Measurements from ENCODE around the gene ELOVL5. TPM values are rescaled to one million over a fixed set of nuclear protein-coding genes. Genes with fewer than 3 reads are reported as not detected.

Gene ELOVL5
- total RNA-seq, 1 experiment from 2014 or later = 121 TPM

GRCh38 chr6:53377793-53378192 lies 29.0 kb upstream of the ELOVL5 start:
- peaks cover 6 to 14% (median 6%) of the 10 kb centered on the region in 3 experiments; a peak in 6 of 7 replicates for H3K36me3 Mint-ChIP-seq (ENCODE audit: insufficient read depth in 1 of 3, low read depth in 3 of 3)
- H3K27ac Mint-ChIP-seq = no peak overlapping the region
- no peak overlapping the region for H3T11ph ChIP-seq (ENCODE audit: low read length)
- no peak overlapping the region for H3K4ac ChIP-seq (ENCODE audit: low read depth, low read length)
- WGBS (ENCODE audit: extremely low coverage, insufficient read length, low lambda C conversion rate) = no CpG with 5 or more reads among the region's 3 CpGs
- H4K8ac ChIP-seq (replicated peaks; ENCODE audit: insufficient read length, low read depth, low read length) = no peak overlapping the region
- no peak overlapping the region for H3K56ac ChIP-seq (ENCODE audit: insufficient read length, low read depth, low read length)
- no peak overlapping the region for H4K5ac ChIP-seq (ENCODE audit: insufficient read length, low read depth, low read length)
- no peak overlapping the region for H2BK12ac ChIP-seq (ENCODE audit: insufficient read length, low read depth, low read length)
- no peak overlapping the region for H2BK15ac ChIP-seq (ENCODE audit: low read depth, low read length)
- H2BK5ac ChIP-seq (ENCODE audit: insufficient read length, low read length) = no peak overlapping the region
- H4K91ac ChIP-seq (ENCODE audit: insufficient read length, low read depth, low read length) = no peak overlapping the region
- peaks cover 13% of the 10 kb centered on the region in 2 experiments for H3K9me3 Mint-ChIP-seq
- no peak overlapping the region for H2BK20ac ChIP-seq (ENCODE audit: low read depth, low read length, poor library complexity, severe bottlenecking)
- no peaks in the 10 kb centered on the region for H3K79me2 ChIP-seq (ENCODE audit: insufficient read depth, low read length)
- no peak overlapping the region for H3K18ac ChIP-seq (ENCODE audit: insufficient read length, low read depth, low read length)
- no peaks in the 10 kb centered on the region for H4K20me1 ChIP-seq (ENCODE audit: control insufficient read depth, insufficient read depth, insufficient read length)
- no peaks in the 10 kb centered on the region for H3K9me3 ChIP-seq (ENCODE audit: control insufficient read depth, low read depth, low read length)
- H3K4me1 Mint-ChIP-seq = no peaks in the 10 kb centered on the region
- no peak overlapping the region for H3K4me2 ChIP-seq (ENCODE audit: insufficient read depth, insufficient read length, low read length)
- DNase-seq = no peak
- H3K79me1 ChIP-seq (ENCODE audit: insufficient read depth, low read depth, low read length, poor library complexity, severe bottlenecking) = no peaks in the 10 kb centered on the region
- H3K23me2 ChIP-seq (ENCODE audit: insufficient read length, low read depth, low read length, poor library complexity, severe bottlenecking) = no peaks in the 10 kb centered on the region
- H3K4me1 ChIP-seq (ENCODE audit: insufficient read depth, low read length) = no peaks in the 10 kb centered on the region
- H3K9ac ChIP-seq (ENCODE audit: extremely low read depth, insufficient read length, low read length) = no peak overlapping the region
- H3K27me3 Mint-ChIP-seq (ENCODE audit: low read depth) = peaks cover 2% of the 10 kb centered on the region; the same call in 1 of the 2 replicates
- H3K23ac ChIP-seq (ENCODE audit: insufficient read length, low read depth, low read length) = no peak overlapping the region
- H3K27ac ChIP-seq (ENCODE audit: insufficient read length, low read depth, low read length) = no peak overlapping the region
- no peak overlapping the region for H2BK120ac ChIP-seq (ENCODE audit: low read depth, low read length, poor library complexity, severe bottlenecking)
- no peaks in the 10 kb centered on the region for H3K27me3 ChIP-seq (ENCODE audit: insufficient read depth, low read length)
- TF ChIP-seq CTCF (conservative IDR thresholded peaks at IDR 0.05) = no peak
- no peak overlapping the region for H2AFZ ChIP-seq (ENCODE audit: low read length)
- no peak overlapping the region for H2AK5ac ChIP-seq (ENCODE audit: insufficient read length, low read length)
- H3K14ac ChIP-seq (ENCODE audit: insufficient read depth, low read length) = no peak overlapping the region
- H3K4me3 Mint-ChIP-seq = no peak overlapping the region

Data from H9 (cell line).